22Rv1 (cell line): ENCODE measurements around the gene KCND2.
A peak's percentile ranks its signal among the peaks of the same experiment; 100 is the strongest.
"Not testable (repeated sequence)": the region's sequence is repeated elsewhere in the genome, so short reads cannot be mapped to it uniquely, and the experiment has no call there.

Experiments
- H3K27ac ChIP-seq: fragments of 450-650 bp; 2 replicates; pipeline ENCODE4 v1.5.1; 2017
- ZFX ChIP-seq: fragments of 450-650 bp; IDR thresholded peaks from 2 replicates; pipeline ENCODE4 v1.6.1; 2017; ENCODE audit warnings: antibody characterized with exemption, borderline replicate concordance
- TF ChIP-seq, protein P1 (sequence below): fragments of 450-650 bp; IDR thresholded peaks from 2 replicates; pipeline ENCODE4 v1.5.1; 2017; ENCODE audit warnings: mild to moderate bottlenecking

Gene KCND2

DNA sequence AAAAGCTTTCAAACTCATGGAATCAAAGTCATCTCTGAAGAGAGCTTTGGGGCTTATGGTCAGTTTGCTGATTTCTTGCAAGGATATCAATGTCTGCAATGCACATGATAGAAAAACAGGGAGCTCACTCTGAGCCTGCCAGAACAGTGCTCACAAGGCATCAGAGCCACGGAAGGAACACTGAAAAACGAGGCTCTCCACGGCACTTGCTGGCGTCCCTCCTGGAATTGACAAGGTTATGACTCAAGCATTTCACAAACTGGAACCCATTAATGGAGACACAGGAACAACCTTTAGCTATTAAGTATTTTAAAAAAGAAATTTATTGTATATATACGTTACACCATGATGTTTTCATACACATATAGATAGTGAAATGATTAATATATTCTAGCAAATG lies 266.3 kb downstream of the KCND2 start:
- no peak overlapping the region for H3K27ac ChIP-seq
- no peak for TF ChIP-seq ZFX
- TF ChIP-seq, protein P1, sequence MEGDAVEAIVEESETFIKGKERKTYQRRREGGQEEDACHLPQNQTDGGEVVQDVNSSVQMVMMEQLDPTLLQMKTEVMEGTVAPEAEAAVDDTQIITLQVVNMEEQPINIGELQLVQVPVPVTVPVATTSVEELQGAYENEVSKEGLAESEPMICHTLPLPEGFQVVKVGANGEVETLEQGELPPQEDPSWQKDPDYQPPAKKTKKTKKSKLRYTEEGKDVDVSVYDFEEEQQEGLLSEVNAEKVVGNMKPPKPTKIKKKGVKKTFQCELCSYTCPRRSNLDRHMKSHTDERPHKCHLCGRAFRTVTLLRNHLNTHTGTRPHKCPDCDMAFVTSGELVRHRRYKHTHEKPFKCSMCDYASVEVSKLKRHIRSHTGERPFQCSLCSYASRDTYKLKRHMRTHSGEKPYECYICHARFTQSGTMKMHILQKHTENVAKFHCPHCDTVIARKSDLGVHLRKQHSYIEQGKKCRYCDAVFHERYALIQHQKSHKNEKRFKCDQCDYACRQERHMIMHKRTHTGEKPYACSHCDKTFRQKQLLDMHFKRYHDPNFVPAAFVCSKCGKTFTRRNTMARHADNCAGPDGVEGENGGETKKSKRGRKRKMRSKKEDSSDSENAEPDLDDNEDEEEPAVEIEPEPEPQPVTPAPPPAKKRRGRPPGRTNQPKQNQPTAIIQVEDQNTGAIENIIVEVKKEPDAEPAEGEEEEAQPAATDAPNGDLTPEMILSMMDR, result no peak

GRCh38 chr7:120547605-120548004 lies 274.6 kb downstream of the KCND2 start:
- H3K27ac ChIP-seq, result no peak overlapping the region

DNA sequence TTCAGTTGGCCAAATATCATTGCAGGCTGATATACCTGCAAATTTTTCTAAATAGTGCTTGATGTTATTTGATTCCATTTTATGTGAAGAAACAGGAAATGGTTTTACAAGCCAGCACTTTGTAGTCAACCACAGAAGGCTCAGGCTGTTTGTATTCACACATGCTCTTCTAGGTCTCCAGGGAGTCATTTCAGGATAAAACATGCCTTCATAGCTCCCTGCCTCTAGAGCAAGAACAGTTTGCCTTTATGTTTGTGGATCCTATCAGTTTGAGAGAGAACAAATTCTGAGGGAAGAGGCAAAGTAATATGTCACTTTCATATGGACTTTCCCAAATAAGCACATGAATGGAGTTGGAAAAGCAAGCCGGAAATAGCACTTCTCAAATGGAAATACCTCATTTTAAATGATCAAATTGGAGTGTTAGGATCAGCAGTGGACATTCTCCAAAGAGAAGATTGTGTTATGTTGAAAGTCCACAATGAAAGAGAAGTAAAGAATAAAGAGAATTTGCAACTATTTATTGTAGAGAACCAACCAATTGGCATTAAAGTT lies 277.6 kb downstream of the KCND2 start:
- TF ChIP-seq ZFX, result no peak
- TF ChIP-seq, protein P1, result no peak

More at GRCh38 chr7:120547605-120548004, 274.6 kb downstream of the KCND2 start:
- no peak for TF ChIP-seq ZFX
- TF ChIP-seq, protein P1, result no peak

GRCh38 chr7:120553491-120553890 lies 280.5 kb downstream of the KCND2 start:
- no peak for TF ChIP-seq ZFX
- TF ChIP-seq, protein P1, result no peak
- no peak overlapping the region for H3K27ac ChIP-seq

More for the DNA sequence above, 277.6 kb downstream of the KCND2 start:
- H3K27ac ChIP-seq, result no peak overlapping the region

GRCh38 chr7:120554960-120555571 lies 282.1 kb downstream of the KCND2 start:
- H3K27ac ChIP-seq, result no peak overlapping the region
- TF ChIP-seq, protein P1, result peak; percentile 95
- TF ChIP-seq ZFX, result no peak

DNA sequence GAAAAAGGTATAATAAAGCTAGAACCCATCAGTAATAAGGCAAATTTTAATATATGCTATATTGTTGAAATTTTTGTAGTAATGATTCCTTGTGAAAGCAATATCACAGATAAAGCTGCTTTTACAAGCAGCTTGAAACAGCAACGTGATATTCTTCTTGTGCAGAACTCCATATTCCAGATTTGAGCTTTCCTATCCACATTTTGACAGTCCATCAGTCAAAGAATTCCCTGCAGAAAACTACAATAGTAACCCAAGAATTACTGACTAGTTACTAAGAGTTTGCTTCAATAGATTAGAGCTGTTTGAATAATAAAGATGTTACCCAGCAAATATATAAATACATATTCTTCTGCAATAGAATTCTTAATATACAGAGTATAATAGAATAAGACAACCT lies 291.2 kb downstream of the KCND2 start:
- H3K27ac ChIP-seq, result no peak overlapping the region
- TF ChIP-seq ZFX, result no peak
- TF ChIP-seq, protein P1, result no peak

- TF ChIP-seq ZFX, result no peak
- TF ChIP-seq, protein P1, result no peak
- no peak overlapping the region for H3K27ac ChIP-seq
Observed at GRCh38 chr7:120567204-120567603, 294.2 kb downstream of the KCND2 start.

DNA sequence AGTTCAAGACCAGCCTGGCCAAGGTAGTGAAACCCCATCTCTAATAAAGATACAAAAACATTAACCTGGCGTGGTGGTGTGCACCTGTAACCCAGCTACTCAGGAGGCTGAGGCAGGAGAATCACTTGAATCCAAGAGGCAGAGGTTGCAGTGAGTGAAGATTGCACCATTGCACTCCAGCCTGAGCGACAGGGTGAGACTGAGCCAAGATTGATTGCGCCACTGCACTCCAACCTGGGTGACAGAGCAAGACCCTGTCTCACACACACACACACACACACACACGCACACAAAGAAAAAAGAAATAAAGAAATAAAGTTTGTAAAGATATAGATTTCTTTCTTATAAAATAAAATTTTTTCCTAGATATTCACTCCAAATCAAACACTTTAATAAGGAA lies 305.7 kb downstream of the KCND2 start:
- H3K27ac ChIP-seq, result not testable (repeated sequence)
